GM19239 (cell line): ENCODE results near the gene BTBD9.
"Not testable (repeated sequence)": the region's sequence is repeated elsewhere in the genome, so short reads cannot be mapped to it uniquely, and the experiment has no call there.

Experiments
- DNase-seq: peaks from one replicate; pipeline ENCODE4 v3.0.0; 2011; ENCODE audit warnings: low spot score; ENCODE audit not compliant: insufficient read length
- FAIRE-seq: peaks from 2 replicates; lab custom pipeline; 2011; peaks lifted over from hg19 to GRCh38; lab: Jason Lieb, UNC

BTBD9 gene

DNA sequence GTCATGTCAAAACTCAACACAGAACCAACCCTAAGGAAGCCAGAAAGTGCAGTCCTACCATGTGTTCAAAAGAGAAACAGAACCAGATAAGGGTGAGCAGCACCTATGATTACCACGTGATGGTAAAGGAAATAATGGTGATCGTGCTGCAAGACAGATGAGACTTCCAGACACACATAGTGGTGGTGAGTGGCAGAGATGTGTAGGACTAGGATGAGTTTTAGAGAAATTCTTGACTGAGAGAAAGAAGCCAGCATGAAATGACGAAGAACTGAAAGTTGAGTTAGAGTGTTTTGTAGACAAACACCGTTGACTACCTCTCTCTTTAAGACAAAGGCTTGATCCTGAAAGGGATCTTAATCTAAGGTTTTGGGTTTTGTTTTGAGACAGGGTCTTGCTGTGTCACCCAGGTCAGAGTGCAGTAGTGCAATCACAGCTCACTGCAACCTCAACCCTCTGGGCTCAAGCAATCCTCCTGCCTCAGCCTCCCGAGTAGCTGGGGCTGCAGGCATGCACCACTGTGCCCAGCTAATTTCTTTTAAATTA lies 10.6 kb upstream of the BTBD9 start:
- FAIRE-seq (no peak), DNase-seq (no peak)

DNA sequence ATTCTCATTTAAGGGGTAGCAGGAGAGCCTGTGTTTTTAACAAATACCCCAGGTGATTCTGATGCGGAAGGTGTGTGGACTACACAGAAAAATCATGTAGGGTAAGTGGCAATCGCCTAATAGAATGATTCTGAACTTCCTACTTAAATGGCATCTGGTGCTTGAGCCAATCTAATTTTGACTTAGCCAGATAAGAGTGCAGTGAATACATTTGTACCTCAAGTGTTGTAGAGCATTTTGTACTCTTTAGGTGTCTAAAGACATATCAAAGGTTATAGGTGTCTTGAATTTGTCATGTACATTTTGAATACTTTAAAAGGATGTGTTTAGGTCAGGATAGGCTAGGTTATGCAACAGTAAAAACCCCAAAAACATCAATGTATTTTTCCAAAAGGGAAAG lies 10.0 kb upstream of the BTBD9 start:
- DNase-seq (no peak), FAIRE-seq (no peak)

DNA sequence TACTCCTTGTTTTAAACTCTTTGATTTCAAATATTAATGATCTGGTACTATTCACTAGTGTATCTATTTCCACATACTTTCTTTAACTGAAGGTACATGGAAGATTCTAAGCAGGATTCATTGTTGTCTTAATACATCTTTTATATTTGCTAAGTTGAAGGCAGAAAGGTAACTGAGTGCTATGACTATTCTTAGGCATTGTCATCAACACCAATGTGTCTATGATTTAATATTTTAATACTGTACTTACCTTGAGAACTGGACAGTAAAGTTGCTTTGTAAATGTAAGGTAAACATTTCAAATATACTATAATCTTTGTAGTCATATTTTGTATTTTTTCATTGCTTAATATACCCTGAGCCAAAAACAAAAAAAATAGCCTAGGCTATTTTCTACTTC lies 8.9 kb upstream of the BTBD9 start:
- no peak for FAIRE-seq
- DNase-seq: no peak

DNA sequence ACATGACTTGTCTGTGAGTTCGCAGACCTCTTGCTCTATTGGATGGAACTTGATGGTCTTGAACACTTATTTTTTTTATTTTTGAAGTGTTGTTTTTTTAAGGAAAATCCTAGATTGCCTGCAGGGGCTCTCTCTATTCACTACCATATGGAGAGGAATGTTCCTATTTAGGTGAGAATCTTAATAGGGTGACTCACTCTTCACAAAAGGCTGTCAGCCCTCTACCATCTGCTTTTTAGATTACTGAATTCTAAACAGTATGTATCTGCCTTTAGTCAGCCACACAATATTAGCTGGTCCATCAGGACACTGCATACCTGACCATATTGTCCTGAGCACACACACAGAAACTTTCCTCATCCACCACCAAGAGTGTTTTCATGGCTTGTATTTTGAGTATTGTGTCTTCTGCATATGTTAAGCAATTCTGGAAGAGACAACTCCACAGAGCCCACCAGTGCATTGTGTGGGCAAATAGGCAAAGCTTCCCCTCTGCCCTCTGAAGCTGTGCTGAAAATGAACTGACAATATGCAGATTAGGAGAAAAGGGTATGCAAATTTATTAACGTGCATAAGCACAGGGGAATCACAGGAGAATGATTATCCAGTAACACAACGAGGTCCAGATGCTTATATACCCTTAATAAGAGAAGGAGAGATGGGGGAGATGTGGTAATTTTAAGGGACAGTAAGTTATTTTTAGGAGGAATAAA lies 6.6 kb upstream of the BTBD9 start:
- FAIRE-seq: no peak
- no peak for DNase-seq

DNA sequence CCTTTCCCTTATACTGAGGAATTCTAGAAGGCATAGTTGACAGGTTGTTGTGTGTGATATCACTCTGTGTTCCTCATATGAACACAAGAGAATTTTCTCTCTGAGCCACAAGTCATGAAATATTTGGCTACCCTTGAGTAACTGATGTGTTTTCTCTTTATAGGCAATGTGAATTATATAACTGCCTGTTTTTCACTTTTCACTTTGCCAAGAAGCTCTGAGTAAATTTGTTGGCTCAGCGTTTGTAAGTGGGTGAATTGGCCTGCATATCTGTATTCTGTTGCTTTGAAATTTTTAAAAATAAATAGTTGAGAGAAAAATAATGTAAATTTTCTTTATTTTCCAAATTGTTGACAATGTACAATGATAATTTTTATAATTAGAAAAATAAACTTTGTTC lies 5.2 kb upstream of the BTBD9 start:
- FAIRE-seq (no peak), DNase-seq (no peak)

DNA sequence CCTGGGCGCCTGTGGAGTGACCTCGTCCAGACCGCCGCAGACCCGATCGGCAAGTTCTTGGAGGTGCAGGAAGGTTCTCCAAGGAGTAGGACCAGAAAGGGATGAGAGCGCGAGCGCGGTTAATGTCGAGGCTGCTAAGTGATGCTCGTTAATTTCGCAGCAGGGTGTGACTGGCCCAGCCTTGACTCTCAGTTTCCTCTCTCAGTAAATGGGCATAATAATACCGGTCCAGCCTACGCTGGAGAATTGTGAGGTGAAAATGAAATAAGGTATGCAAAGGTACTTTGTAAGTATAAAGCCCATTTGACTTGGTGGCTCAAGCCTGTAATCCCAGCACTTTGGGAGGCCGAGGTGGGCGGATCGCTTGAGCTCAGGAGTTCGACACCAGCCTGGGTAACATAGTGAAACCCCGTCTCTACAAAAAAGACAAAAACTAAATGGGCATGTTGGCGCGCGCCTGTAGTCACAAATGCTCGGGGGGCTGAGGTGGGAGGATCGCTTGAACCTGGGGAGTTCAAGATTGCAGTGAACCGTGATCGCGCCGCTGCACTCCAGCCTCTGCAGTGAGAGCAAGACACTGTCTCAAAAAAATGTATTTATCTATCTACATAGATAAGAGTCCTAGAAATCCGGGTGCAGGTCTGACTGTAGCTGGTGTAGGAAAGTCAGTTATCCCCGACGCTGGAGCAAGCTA lies 634 bp upstream of the BTBD9 start:
- DNase-seq (no peak), FAIRE-seq (peak; percentile 57)

DNA sequence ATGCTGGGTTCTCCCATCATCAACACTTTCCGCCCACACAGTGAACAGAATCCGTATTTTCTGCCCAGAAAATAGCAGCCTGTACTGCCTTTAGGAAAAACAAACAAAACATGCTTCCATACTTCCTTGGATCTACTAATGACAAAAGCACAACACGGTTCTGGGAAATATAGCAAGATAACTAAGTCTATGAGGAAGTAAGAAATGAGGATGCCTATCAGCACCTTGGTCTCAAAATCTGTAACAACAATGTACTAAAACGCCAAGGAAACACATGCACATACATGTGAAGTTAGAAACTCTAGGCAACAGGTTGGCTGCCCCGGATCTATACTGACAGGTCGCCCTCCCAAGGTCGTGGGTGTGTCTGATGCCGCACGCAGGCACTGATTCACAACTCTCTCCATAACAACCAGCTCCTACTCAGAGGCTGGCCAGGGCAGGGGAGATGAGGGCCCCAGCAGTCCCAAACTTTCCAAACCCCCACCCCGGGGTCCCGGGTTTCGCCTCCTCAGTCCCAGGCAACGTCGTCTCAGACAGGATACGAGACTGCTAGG lies 710 bp downstream of the BTBD9 start:
- FAIRE-seq (peak; percentile 64), DNase-seq (peak; percentile 9)

DNA sequence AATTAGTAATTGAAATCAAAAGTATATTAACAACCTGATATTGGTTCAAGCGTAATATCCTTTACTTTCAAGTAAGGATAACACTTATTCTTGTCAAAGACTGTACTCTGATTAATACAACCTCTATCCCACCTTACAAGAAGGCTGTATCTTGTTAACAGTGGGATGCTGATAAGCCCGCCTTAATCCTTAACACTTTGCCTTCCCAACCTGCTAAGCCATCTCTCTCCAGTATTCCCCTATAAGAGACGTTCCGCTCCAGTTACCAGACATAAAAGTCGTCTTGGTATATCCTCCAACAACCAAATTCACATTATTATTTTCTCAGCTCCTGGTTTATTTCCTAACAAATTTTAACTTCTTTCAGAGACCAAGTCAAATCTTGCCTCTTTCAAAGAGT lies 2.0 kb downstream of the BTBD9 start:
- DNase-seq (no peak), FAIRE-seq (no peak)

DNA sequence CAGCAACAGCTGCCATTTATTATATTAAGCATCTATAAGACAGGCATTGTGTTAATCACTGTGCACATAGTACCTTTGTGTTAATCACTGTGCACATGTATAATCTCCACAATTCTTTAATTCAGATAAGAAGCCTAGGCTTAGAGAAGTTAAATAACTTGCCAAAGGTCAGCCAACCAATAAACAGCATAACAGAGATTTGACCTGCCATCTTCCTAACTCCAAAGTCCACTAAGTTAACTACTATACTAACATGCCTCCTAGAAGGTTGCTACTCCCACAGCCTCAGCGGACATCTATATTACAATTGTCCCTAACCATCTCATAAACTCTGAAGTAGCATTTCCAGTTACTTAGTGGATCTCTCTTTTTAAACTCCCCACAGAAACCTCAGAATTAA lies 3.7 kb downstream of the BTBD9 start:
- no peak for FAIRE-seq

DNA sequence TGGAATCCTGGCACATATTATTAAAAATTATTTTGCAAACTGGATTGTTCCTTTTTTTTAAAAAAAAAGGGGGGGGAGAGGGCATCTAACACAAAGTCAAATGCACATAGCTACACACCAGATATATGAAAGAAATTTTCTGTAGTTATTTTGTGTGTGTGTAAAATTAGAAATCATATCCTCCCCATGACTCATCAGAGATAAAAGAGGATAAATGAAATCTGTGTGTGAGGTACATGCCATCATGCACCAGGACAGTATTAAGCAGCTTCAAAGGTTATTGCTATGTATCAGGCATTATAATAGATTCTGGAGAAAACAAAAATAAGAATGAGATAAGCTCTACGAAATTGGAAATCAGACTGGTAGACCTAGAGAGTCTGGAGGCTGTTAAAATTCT lies 5.2 kb downstream of the BTBD9 start:
- FAIRE-seq: no peak
- no peak for DNase-seq

More for the DNA sequence above, 3.7 kb downstream of the BTBD9 start:
- DNase-seq: no peak

DNA sequence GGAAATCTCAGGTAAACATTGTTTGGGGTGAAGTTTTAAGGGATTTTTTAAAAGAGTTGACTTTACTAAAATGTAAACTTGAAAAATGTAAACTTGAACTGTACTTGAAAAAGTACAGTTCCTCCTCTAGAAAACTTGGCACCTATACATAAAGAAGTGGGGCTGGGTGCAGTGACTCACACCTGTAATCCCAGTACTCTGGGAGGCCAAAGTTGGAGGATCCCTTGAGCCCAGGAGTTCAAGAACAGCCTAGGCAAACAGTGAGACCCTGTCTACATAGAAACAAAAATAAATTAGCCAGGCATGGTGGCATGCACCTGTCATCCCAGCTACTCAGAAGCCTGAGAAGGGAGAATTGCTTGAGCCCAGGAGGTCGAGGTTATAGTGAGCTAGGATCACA lies 7.2 kb downstream of the BTBD9 start:
- no peak for DNase-seq
- no peak for FAIRE-seq

DNA sequence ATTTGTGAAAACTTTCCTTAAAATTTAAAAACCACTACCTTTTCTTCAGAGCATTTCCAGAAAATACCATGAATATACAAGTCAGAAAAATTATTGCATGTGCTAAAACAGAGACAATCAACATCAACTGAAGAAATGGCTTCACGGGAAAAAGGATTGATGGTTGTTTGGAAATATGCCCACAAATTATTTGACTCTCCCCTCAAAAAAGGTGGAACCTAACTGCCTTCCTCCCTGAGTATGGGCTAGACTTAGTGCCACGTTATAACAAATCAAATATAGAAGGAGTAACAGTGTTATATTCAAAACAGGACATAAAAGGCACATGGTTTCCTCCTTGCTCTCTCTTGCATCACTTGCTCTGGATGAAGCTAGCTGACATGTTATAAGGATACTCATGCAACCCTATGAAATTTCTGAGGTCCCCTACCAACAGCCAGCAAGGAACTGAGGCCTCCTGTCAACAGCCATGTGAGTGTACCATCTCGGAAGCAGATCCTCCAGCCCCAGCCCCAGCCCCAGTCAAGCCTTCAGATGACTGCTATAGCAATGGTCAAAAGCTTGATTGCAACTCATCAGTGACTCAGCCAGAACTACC lies 8.4 kb downstream of the BTBD9 start:
- FAIRE-seq (no peak), DNase-seq (no peak)

DNA sequence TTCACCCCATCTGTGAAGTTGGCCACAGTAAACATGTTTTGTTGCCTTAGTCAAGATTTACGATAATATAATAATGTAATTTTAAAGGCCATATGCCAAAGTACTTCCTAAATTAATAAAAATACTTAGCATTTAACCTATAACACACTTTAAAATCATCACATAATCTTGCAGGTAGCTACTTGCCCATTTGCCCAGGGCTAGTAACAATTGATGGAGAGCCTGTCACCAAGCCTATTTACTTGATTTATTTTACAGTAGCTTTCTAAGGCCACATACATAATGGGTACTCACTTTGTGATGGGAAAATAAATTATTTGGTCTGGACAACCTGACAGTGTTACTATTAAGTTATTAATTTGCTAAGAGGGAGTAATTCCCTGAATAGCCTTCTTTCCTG lies 14.5 kb downstream of the BTBD9 start:
- FAIRE-seq (no peak), DNase-seq (no peak)

DNA sequence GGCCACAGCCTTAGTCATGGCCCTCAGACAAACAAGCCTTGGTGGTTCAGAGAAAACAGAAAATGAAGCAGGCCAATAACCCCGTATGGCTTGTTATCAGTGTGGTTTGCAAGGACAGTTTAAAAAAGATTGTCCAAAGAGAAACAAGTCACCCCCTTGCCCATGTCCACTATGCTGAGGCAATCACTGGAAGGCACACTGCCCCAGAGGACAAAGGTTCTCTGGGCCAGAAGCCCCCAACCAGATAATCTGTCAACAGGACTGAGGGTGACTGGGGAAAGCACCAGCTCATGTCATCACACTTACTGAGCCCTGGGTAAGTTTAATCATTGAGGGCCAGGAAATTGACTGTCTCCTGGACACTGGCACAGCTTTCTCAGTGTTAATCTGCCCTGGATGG lies 20.4 kb downstream of the BTBD9 start:
- not testable (repeated sequence) for FAIRE-seq

DNA sequence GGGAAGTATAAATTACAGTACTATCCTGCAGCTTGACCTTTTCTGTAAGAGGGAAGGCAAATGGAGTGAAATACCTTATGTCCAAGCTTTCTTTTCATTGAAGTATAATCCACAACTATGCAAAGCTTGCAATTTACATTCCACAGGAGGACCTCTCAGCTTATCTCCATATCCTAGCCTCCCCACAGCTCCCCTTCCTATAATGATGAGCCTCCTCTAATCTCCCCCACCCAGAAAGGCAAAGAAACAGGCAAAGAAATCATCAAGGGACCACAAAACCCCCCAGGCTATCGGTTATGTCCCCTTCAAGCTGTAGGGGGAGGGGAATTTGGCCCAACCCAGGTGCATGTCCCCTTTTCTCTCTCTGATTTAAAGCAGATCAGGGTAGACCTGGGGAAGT lies 21.4 kb downstream of the BTBD9 start:
- FAIRE-seq, DNase-seq: not testable (repeated sequence)

More for the DNA sequence above, 20.4 kb downstream of the BTBD9 start:
- DNase-seq: not testable (repeated sequence)

DNA sequence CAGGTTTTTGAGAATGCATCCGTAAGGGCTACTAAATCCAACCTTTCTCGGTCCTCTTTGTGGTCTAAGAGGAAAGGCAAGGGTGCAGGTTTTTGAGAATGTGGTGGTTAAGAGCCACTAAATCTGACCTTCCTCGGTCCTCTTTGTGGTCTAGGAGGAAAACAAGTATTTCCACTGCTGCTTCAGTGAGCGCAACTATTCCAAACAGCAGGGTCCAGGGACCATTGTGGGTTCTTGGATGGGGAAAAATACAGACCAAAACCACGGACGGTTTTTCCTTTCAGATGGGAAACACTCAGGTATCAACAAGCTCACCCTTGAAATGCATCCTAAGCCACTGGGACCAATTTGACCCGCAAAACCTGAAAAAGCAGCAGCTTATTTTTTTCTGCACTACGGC lies 21.9 kb downstream of the BTBD9 start:
- DNase-seq: no peak
- no peak for FAIRE-seq

DNA sequence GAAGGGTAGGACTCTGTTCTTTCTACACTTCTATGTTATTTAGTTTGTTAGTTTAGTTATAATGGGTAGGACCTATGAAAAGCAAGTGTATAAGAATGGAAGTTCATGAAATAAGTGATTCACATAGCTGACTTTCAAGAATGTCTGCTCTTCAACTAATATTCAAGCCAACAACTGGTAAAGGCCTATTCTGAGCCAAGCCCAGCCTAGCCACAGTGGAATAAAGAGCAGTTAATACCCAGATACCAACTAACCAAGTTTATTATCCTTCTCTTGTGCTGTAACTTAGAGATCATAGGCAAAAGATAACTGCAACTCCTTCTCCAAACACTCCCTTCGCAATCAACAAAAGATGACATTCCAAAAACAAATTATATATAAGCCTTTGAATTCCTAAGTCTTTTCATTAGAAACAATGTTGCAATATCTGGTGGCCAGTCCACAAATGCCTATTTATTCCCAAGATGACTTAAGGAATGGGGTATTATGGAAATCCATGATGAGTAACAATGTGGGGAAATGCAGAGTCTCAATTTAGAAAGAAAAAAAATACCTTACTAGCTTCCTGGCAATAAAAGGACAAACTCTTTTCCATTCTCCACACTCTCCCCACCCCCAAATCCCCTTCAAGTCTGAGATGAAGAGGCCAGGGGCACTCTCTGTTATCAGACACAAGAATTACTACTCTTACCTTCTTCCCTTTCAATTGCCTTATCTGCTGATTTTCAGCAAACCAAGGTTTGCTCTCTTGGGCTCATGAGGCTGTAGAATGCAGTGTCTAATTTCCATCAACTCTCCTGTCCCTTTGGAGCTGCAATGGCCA lies 27.4 kb downstream of the BTBD9 start:
- no peak for DNase-seq
- no peak for FAIRE-seq

DNA sequence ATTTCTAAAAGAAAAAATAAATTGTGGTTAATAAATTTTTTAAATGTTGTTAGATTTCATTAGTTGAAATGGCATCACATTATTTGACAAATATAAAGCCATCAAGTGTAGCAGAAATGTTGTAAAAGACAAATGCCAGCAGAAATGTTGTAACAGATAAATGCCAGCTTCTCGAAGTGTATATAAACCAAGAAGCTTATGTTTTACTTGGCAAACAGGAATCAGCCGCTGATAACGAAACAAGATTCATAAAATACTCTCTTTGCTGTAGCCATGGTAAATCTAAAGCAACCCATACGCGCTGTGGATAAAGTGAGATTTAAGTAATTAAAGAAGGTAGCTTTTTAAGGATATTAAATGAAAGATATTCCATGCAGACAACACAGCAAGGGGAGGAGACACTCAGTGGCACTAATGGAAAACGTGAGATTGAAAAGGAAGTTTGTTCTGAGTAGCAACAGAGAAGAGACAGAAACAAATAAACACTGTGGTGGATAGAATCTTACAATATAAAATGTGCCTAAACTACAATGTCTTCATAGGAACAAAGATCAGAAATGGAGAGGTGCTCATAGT lies 29.6 kb downstream of the BTBD9 start:
- DNase-seq (no peak), FAIRE-seq (no peak)

DNA sequence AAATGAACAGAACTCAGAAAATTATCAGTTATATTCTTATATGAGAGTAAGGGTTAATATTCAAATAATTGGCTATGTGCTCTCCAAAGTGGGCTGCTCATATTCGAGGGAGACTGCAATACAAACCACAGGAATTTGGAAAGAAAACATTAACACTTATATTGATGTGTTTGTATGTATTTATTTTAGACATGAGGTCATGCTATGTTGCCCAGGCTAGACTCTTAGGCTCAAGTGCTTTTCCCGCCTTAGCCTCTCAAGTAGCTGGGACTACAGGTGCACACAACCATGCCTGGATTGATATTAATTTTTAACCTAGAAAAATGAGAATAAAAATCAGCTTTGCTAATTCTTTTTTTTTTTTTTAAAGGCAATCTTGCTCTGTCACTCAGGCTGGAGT lies 35.0 kb downstream of the BTBD9 start:
- DNase-seq (no peak), FAIRE-seq (no peak)

DNA sequence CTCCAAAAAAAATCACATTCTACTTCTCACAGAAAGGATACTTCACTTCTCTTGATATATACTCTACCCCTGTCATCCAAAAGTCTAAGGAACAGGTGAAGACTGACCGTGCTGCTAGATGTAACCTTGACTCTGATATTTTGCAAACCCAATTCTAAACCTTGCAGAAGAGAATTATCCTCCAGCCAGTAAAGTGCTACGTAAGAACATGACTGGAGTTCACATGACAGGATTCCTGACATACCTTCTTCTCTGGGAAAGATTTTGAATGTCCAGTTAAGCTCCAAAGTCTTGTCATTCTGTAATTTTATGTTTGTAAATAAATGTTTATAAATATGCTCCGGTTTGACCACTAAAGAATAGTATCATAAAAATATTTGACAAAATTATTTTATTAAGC lies 35.8 kb downstream of the BTBD9 start:
- DNase-seq (no peak), FAIRE-seq (no peak)
